ENCODE results near the gene STARD10.

DNA sequence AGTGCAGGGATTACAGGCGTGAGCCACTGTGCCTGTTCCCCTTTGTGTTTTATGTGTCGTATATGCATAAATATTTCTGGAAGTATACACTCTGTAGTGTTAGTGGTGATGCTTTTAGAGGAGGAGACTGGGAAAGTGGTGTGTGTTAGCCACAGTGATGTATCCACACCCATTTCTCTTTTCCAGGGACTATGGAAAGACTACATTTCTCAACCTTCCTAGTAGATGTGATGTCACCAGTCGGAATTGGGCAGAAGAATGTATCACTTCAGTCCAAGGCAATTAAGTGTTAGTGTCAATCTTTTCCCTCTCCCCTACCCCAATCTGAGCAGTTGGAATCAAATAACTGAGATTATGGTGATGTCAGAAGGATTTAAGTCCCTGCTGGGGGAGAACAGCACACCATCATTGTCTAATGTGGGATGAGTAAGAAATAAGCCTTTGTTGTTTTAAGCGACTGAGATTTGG is 14.5 kb upstream of the STARD10 start:
- no peak for TF ChIP-seq EZH2 (IDR thresholded peaks at IDR 0.05; ENCODE audit: insufficient read depth, low read length)
- TF ChIP-seq, protein P1, sequence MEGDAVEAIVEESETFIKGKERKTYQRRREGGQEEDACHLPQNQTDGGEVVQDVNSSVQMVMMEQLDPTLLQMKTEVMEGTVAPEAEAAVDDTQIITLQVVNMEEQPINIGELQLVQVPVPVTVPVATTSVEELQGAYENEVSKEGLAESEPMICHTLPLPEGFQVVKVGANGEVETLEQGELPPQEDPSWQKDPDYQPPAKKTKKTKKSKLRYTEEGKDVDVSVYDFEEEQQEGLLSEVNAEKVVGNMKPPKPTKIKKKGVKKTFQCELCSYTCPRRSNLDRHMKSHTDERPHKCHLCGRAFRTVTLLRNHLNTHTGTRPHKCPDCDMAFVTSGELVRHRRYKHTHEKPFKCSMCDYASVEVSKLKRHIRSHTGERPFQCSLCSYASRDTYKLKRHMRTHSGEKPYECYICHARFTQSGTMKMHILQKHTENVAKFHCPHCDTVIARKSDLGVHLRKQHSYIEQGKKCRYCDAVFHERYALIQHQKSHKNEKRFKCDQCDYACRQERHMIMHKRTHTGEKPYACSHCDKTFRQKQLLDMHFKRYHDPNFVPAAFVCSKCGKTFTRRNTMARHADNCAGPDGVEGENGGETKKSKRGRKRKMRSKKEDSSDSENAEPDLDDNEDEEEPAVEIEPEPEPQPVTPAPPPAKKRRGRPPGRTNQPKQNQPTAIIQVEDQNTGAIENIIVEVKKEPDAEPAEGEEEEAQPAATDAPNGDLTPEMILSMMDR (IDR thresholded peaks at IDR 0.05; ENCODE audit: insufficient read depth, low read depth, low read length): no peak

Data from astrocyte (in vitro differentiated cells and primary cell).